ENCODE data around the gene PRR18.

PRR18 gene

DNA sequence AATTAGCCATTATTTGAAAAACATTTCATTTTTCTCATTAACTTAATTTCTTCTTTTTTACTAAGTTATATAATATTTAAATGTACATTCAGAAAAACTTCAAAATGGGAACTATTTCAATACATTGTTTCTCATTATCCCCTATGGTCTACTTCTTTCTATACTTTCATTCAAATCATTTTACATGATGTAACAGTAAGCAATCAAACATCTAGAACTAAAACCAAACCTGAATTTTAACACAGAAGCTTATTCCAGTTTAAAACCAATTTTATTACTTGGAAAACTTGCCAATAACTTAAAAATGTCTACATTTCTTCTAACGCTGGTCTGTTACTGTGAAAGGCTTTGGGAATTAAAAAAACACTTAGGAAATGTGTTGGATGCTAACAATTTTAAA lies 4.6 kb upstream of the PRR18 start:
- no peak for DNase-seq (ENCODE audit: low read depth)
- TF ChIP-seq, protein P1, sequence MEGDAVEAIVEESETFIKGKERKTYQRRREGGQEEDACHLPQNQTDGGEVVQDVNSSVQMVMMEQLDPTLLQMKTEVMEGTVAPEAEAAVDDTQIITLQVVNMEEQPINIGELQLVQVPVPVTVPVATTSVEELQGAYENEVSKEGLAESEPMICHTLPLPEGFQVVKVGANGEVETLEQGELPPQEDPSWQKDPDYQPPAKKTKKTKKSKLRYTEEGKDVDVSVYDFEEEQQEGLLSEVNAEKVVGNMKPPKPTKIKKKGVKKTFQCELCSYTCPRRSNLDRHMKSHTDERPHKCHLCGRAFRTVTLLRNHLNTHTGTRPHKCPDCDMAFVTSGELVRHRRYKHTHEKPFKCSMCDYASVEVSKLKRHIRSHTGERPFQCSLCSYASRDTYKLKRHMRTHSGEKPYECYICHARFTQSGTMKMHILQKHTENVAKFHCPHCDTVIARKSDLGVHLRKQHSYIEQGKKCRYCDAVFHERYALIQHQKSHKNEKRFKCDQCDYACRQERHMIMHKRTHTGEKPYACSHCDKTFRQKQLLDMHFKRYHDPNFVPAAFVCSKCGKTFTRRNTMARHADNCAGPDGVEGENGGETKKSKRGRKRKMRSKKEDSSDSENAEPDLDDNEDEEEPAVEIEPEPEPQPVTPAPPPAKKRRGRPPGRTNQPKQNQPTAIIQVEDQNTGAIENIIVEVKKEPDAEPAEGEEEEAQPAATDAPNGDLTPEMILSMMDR (conservative IDR thresholded peaks at IDR 0.05; ENCODE audit: low read length), result no peak
- no peak overlapping the region for H3K4me3 ChIP-seq (ENCODE audit: low read length)

DNA sequence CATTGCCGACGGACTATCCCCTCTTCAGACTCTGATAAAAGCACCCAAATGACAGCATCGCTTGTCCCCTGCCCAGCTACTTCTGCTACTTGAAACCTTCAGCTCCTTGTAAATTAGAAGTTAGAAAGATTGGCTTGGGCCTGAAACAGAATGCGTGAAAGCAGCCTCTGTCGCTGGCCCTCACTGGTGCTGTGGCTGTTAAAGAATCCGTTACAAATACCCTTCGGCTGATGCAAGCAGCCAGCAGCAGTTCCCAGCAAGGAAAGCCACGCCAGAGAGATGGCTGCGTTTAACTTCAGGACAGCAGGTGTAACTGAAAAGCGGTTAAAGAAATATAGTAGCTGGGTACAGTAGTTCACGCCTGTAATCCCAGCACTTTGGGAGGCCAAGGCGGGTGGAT lies 2.4 kb upstream of the PRR18 start:
- DNase-seq (ENCODE audit: low read depth), result no peak
- TF ChIP-seq, protein P1 (conservative IDR thresholded peaks at IDR 0.05; ENCODE audit: low read length), result no peak
- H3K4me3 ChIP-seq (ENCODE audit: low read length), result no peak overlapping the region

DNA sequence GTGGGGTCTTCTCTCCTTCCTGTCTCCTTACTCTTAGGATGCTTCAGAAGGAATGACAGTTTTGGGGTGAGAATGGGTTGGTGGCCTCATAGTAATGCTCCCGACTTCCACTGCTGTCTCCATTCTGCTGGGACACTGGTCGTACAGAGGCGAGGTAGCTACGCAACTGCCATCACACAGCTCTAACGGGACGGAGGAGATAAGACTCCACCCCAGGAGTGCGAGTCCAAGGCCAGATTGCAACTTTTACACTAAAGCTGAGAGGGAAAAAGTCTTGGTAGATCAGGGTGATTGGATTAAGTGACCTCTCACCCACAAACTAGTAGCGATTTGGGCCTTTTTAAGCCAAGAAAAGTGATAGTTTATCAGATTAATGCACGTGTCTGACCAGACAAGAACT lies 1.8 kb upstream of the PRR18 start:
- no peak overlapping the region for H3K4me3 ChIP-seq (ENCODE audit: low read length)
- DNase-seq (ENCODE audit: low read depth), result no peak
- TF ChIP-seq, protein P1 (conservative IDR thresholded peaks at IDR 0.05; ENCODE audit: low read length), result no peak

DNA sequence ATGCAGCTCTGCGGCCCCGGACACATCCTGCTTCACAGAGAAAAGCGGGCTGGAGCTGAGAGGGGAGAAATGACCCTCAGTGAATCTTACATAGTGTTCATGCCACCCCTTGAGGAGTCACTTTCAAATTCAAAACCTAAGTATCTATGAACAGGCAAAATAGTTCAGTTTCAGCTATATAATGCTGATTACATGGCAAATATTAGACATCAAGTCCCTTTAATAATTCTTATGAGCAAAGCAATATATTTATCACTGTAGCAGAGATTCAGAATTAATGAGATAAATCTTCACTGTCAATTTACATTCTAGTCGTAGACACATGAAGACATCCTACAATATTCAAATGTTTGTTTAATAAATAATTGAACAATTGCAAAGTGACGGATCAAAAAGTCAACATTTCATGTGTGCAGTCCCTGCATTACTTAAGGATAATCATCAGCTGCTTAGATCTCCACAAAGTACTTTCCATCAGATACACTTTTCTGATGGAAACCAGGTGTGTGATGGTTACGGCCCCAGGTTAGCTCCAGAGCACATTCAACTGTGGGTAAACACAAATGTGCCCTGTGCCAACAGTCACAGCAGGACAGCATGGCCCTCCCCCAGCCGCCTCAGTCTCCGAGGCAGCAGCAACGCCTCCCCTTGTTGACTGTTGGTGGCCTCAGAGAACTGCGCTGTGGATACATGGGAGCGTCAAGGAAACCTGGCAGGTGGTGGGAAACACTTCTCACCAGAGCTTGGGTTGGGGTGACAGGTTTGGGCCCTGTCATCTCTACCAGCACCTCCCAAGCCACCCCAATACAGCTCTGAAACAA lies 787 bp upstream of the PRR18 start:
- DNase-seq (ENCODE audit: low read depth), result no peak
- no peak overlapping the region for H3K4me3 ChIP-seq (ENCODE audit: low read length)
- TF ChIP-seq, protein P1 (conservative IDR thresholded peaks at IDR 0.05; ENCODE audit: low read length), result no peak

DNA sequence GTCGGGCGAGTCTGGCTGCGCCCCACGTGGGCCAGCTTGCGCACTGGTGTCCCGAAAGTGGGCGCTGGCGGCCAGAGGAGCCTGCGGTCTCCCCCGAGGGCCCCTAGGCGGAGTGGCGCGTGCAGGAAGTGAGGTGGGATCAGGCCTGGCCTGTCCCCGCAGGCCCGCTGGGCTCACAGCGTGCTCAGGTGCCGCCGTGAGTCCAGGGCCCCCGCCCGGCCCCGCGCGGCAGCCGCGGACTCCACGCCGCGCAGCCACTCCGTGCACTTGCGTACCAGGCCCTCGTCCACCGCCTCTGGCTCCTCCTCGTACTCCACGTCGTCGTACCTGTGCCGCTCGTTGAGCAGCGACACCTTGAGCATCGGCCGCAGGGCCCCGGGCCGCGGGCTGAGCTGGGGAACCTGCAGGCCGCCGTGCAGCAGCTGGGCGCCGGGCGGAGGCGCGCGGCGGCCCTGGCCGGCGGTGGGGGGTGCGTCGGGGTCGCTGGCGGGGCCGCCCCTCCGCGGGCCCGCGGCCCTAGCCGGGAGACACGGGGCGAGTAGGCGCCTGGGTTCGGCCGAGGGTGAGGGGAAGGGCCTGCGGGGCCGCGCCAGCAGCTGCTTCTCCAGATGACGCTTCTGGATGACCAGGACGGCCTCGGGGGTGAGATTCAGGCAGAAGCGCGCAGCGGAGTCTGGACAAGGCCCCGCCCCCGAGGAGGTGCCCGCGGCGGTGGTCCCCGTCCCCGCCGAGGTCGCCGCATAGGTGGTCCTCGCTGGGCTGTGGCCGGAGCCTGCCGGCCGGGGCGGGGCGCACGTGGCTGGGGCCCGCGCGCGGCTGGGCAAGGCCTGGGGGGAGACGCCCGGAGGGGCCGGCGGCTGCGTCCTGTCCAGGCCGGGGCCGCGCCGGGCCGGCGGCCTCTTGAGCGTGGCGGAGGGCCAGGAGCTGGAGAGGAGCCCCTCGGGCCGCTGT lies 835 bp downstream of the PRR18 start:
- no peak overlapping the region for H3K4me3 ChIP-seq (ENCODE audit: low read length)
- TF ChIP-seq, protein P1 (conservative IDR thresholded peaks at IDR 0.05; ENCODE audit: low read length), result no peak
- DNase-seq (ENCODE audit: low read depth), result no peak

DNA sequence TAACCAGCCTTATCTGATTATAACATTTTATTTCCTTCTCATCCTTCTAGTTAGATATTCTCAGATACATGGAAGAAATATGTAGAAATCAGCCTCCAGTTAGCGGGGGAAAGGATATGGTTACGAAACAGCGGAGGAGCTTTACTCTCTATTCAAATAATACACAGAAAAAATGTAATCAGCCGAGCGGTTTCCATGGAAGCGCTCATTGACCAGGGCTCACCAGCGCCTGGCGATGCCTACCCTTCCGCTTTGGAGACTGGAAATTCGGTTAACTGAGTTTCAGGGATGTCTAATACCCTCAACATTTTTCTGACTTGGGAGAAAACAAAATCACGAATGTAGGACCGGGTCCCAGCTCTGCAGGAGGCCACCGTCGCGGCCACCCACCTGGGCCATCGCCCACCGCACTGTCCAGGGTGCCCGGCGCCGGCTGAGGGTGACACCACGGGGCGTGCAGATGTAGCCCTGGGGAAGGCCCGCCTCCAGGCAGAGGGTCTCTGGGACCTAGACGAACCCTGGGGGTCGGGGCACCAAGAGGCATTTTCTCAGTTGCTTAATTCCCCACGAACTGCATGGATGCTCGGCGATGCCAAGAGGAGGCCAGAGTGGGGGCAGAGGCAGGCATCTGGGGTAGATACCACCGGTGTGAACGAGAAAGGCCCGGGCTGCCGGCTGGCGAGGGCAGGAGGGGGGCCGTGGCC lies 1.7 kb downstream of the PRR18 start:
- H3K4me3 ChIP-seq (ENCODE audit: low read length), result no peak overlapping the region
- TF ChIP-seq, protein P1 (conservative IDR thresholded peaks at IDR 0.05; ENCODE audit: low read length), result no peak
- no peak for DNase-seq (ENCODE audit: low read depth)
